HG03103 (cell line): ENCODE data around the gene ZRANB1.

Experiments
- ATAC-seq: cut with Tn5 transposase; IDR thresholded peaks from one replicate; pipeline ENCODE4 v1.9.1; 2021; ENCODE audit warnings: low read depth; ENCODE audit not compliant: unreplicated experiment

Gene ZRANB1

GRCh38 chr10:125015356-125015944 is 73.5 kb downstream of the ZRANB1 start:
- ATAC-seq = no peak

GRCh38 chr10:125016123-125016522 is 74.2 kb downstream of the ZRANB1 start:
- no peak for ATAC-seq

GRCh38 chr10:125016611-125017202 is 74.8 kb downstream of the ZRANB1 start:
- no peak for ATAC-seq

GRCh38 chr10:125017547-125018298 is 75.8 kb downstream of the ZRANB1 start:
- ATAC-seq = no peak

GRCh38 chr10:125018576-125019143 is 76.7 kb downstream of the ZRANB1 start:
- ATAC-seq = no peak

GRCh38 chr10:125020386-125020785 is 78.5 kb downstream of the ZRANB1 start:
- no peak for ATAC-seq

- ATAC-seq = no peak
Observed at GRCh38 chr10:125020871-125021270, 78.9 kb downstream of the ZRANB1 start.

GRCh38 chr10:125021686-125022344 is 79.9 kb downstream of the ZRANB1 start:
- no peak for ATAC-seq

- ATAC-seq = no peak
Observed at GRCh38 chr10:125022671-125023070, 80.7 kb downstream of the ZRANB1 start.

- no peak for ATAC-seq
Observed at GRCh38 chr10:125023255-125023654, 81.3 kb downstream of the ZRANB1 start.

GRCh38 chr10:125023862-125024496 is 82.1 kb downstream of the ZRANB1 start:
- no peak for ATAC-seq

- ATAC-seq = no peak
Observed at GRCh38 chr10:125024497-125025234, 82.7 kb downstream of the ZRANB1 start.

GRCh38 chr10:125025341-125025740 is 83.4 kb downstream of the ZRANB1 start:
- no peak for ATAC-seq

GRCh38 chr10:125026036-125026931 is 84.4 kb downstream of the ZRANB1 start:
- ATAC-seq = no peak

- no peak for ATAC-seq
Observed at GRCh38 chr10:125026974-125027735, 85.2 kb downstream of the ZRANB1 start.

GRCh38 chr10:125027871-125028869 is 86.2 kb downstream of the ZRANB1 start:
- no peak for ATAC-seq
